VCaP (cell line): Measurements from ENCODE around the gene KEL.

Source experiments
- H3K27ac ChIP-seq: fragments of 450-650 bp; 2 replicates; pipeline ENCODE4 v1.5.1; 2017
- TF ChIP-seq, protein P1 (sequence below): fragments of 450-650 bp; conservative IDR thresholded peaks from 2 replicates; pipeline ENCODE4 v1.5.1; 2017; ENCODE audit warnings: mild to moderate bottlenecking, moderate library complexity

The KEL gene, protein sequence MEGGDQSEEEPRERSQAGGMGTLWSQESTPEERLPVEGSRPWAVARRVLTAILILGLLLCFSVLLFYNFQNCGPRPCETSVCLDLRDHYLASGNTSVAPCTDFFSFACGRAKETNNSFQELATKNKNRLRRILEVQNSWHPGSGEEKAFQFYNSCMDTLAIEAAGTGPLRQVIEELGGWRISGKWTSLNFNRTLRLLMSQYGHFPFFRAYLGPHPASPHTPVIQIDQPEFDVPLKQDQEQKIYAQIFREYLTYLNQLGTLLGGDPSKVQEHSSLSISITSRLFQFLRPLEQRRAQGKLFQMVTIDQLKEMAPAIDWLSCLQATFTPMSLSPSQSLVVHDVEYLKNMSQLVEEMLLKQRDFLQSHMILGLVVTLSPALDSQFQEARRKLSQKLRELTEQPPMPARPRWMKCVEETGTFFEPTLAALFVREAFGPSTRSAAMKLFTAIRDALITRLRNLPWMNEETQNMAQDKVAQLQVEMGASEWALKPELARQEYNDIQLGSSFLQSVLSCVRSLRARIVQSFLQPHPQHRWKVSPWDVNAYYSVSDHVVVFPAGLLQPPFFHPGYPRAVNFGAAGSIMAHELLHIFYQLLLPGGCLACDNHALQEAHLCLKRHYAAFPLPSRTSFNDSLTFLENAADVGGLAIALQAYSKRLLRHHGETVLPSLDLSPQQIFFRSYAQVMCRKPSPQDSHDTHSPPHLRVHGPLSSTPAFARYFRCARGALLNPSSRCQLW

DNA sequence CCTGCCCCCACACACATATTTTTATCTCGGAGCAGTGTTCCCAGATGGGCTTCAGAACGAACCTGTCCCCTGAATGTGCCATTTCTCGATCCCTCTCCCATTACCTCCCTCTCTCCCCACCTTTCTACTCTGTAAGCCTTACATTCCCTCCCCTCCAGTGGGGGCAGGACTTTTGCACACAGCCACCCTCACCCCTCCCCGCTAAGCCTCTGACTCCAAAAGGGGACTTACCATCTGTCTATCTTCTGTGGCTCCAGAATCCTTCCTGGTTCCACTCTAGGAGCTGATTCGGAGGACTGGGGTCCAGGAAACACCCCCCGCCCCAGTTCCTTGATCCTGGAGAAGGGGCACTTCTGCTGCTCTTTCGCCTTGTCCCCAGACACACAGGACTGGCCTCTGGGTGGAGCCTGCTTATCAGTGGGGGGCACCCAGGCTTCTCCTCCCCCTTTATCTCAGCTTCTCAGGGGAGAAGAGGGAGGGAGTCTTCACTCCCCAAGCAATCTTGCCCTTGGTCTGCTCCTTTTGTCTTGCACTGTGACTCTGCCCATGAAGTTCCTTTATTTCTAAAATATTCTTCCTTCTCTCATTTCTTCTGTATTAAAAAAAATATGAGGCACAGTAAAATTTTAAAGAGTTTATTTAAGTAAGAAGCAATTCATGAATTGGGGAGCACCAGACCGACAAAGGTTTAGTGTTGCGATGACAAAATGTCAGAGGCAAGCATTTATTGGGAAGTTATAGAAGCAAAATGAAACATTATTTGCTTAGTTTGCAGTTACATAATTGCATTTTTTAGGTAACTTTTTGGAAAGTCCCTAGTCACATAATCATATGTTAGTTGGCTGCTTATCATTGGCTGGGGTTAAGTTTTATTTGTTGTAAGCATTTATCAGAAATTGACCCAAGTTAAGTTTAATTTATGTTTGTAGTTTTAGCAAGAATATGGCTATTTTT, at the start of gene KEL:
Gene KEL, minus strand, starts transcription at position 391 of the 954 bp plus-strand sequence. Its CDS starts 157 bp downstream, at position 234.
- TF ChIP-seq, protein P1, sequence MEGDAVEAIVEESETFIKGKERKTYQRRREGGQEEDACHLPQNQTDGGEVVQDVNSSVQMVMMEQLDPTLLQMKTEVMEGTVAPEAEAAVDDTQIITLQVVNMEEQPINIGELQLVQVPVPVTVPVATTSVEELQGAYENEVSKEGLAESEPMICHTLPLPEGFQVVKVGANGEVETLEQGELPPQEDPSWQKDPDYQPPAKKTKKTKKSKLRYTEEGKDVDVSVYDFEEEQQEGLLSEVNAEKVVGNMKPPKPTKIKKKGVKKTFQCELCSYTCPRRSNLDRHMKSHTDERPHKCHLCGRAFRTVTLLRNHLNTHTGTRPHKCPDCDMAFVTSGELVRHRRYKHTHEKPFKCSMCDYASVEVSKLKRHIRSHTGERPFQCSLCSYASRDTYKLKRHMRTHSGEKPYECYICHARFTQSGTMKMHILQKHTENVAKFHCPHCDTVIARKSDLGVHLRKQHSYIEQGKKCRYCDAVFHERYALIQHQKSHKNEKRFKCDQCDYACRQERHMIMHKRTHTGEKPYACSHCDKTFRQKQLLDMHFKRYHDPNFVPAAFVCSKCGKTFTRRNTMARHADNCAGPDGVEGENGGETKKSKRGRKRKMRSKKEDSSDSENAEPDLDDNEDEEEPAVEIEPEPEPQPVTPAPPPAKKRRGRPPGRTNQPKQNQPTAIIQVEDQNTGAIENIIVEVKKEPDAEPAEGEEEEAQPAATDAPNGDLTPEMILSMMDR = no peak
- no peak within 1 kb of the TSS for H3K27ac ChIP-seq

DNA sequence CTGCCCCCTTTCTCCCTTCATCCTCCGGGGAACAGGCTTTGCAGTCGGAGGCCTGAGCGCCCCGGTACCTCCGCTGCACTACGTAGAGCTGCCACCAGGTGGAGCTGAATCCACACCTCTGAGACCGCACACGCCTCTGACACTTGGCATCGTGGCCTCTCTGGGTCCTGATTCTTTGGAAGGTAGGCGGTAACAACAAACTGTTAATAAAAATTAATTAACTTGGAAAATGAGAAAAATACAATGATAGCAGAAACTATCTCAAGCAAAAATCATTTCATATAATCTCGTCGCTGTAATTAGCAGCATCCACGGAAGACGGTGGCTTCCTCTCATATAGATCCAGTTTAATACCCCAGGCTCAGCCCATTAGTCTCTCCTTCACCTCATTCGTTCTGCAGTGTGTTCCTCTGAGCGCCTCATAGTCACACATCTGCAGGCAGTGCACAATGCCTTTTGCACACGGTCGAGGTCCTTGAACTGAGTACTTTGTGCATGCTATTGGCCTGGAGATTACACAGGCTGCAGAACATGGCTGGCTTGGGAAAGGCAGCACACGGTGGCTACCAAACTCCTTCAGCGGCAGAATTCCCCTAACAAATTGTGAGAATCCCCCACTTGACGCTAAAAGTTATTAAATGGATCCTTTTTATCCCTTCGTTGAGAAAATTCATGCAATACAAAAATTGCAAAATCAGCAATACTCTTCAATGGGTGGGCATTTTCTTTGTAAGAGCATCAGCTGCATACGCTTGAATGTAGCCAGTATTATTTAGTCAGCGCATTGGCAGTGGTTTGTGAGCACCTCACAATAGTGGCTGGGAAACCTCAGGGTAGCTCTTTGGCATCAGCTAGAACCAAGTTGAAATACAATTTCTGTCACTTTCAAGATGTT, 46.1 kb upstream of the KEL start:
- TF ChIP-seq, protein P1 = peak; percentile 98
- no peak overlapping the region for H3K27ac ChIP-seq

DNA sequence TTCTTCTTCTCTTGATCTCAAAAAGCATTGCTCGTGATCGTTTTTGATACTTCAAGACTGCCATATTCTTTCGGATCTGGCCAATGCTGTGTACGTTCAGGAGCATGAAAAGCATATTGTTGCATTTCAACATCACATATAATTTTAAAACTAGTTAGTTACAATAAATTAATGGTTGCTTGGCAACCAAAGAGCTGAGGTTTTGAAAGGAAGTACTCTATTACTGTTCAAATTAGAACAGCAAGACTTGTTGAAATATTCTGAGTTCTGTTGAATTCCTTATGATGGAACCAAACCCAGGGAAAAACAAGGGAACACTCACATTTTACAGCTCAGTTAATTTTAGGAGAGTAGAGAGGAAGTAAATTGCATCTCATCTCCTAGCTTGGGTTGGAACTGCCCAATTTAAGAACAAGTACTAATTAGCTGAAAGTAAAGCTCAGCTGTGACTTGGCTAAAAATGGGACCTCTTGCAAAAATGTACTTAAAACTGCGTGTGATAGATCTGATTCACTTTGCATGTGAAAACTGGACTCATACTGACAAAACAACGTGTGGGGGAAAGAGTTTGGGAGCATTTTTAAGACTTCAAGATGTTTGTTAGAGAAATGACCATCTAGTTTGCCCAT, 43.6 kb upstream of the KEL start:
- H3K27ac ChIP-seq = no peak overlapping the region
- TF ChIP-seq, protein P1 = no peak

DNA sequence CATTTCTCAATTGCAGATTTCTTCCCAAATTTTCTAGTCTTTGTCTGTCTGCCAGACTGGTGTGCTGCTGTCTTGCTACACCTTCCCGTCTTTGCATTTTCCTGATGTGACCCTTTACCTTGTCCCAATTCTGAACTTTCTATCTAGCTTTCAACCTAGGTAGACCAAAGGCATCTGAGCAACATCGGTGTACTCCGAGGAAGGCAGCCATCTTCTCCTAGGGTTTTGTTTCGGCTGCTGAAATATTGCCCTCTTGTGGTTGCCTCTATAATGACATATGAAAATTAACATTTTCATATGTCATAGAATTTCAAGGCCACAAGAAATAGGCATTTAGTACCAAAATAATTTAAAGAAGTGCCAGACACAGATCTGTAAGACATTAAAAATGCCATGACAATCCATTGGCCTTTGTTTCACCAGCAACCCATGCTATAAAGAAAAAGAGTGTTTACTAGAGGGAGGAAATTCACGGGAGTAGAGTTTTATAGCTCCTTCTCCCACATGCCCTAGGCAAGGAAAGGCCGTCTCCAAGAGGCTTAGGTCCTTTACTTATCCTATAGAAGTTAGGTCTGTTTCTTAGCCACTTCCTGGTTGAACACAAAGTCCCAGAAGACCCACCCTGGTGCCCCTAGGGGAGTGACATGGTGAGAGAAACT, 41.4 kb upstream of the KEL start:
- TF ChIP-seq, protein P1 = peak; percentile 90
- H3K27ac ChIP-seq = peak overlapping the region; percentile 68

DNA sequence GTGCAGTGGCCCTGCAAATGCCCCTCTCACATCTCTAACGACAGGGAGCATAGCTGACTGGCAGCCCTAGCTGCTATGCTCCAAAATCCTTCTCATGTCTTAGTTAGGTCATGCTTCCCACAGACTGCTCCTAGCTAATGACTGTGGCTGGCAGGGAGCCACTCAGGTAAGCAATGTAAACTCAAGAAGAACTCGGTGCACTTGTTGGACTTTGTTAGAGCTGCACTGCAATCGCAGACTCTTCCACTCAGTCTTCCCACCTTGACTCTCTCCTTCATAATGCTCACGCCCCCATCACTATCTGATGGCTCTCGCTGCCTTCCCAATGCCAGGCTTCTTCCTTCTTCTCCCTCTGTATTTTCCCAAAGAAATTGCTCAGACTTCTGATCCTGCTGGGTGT, 40.7 kb upstream of the KEL start:
- TF ChIP-seq, protein P1 = no peak
- H3K27ac ChIP-seq = peak overlapping the region; percentile 68

DNA sequence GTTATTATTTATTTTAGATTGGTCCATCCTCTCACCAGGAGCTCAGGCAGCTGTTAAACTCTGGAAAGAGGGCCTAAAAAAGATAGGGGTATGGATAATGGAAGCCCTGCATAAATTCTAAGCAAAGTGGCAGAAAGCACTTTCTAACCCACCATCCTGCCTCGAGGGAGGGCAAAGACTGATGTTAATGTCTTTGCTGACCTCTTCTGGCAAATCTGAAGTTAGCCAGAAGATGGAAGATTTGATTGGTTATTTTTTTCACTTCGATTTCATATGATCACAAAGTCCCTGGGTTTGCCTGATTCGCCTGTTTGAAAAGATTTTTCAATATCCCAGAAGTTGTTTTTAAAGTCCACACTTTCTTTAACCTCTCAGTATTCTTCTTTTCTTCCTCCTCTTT, 39.9 kb upstream of the KEL start:
- TF ChIP-seq, protein P1 = peak; percentile 70

More for the DNA sequence above, 39.9 kb upstream of the KEL start:
- peak overlapping the region; percentile 68 for H3K27ac ChIP-seq
